Skin of body (tissue), 2 donors: ENCODE measurements around the gene SMIM44. TPM values are rescaled to one million over a fixed set of nuclear protein-coding genes. Genes with fewer than 3 reads are reported as not detected.

Experiments
- DNase-seq: peaks from one replicate; lab custom pipeline; 2025; lab: John Stamatoyannopoulos, UW
- total RNA-seq: library from RNA; depleted of rRNA; stranded (reverse); fragments of >200 nt; gene quantifications from one replicate; pipeline ENCODE4 v1.2.3, GENCODE V29; 2014

The SMIM44 gene
- total RNA-seq, 1 donor from 2014 or later: not detected

GRCh38 chr19:3478409-3479176 lies 4.6 kb downstream of the SMIM44 start:
- DNase-seq: no peak

GRCh38 chr19:3477951-3478350 lies 5.3 kb downstream of the SMIM44 start:
- no peak for DNase-seq

GRCh38 chr19:3477506-3477905 lies 5.7 kb downstream of the SMIM44 start:
- no peak for DNase-seq

GRCh38 chr19:3476830-3477229 lies 6.4 kb downstream of the SMIM44 start:
- DNase-seq: no peak

GRCh38 chr19:3475449-3475848 lies 7.8 kb downstream of the SMIM44 start:
- DNase-seq: no peak

- no peak for DNase-seq
These were observed 8.6 kb downstream of the SMIM44 start for GRCh38 chr19:3474614-3475013.

GRCh38 chr19:3474010-3474409 lies 9.2 kb downstream of the SMIM44 start:
- DNase-seq: no peak

- DNase-seq: no peak
These were observed 11.1 kb downstream of the SMIM44 start for GRCh38 chr19:3471954-3472655.

- DNase-seq: no peak
These were observed 12.6 kb downstream of the SMIM44 start for GRCh38 chr19:3470500-3471128.

- no peak for DNase-seq
These were observed 13.4 kb downstream of the SMIM44 start for GRCh38 chr19:3469638-3470499.

- DNase-seq: no peak
These were observed 15.0 kb downstream of the SMIM44 start for GRCh38 chr19:3468211-3468610.

- no peak for DNase-seq
These were observed 15.6 kb downstream of the SMIM44 start for GRCh38 chr19:3467437-3468198.

GRCh38 chr19:3466635-3467034 lies 16.6 kb downstream of the SMIM44 start:
- DNase-seq: no peak

- no peak for DNase-seq
These were observed 17.7 kb downstream of the SMIM44 start for GRCh38 chr19:3465552-3465951.

- DNase-seq: no peak
These were observed 18.5 kb downstream of the SMIM44 start for GRCh38 chr19:3464587-3465235.

- no peak for DNase-seq
These were observed 19.3 kb downstream of the SMIM44 start for GRCh38 chr19:3463714-3464586.

GRCh38 chr19:3462991-3463713 lies 20.1 kb downstream of the SMIM44 start:
- DNase-seq: no peak

GRCh38 chr19:3459965-3460582 lies 23.2 kb downstream of the SMIM44 start:
- no peak for DNase-seq
